ENCODE measurements around the gene DBP.

GRCh38 chr19:48603449-48603848, 33.7 kb downstream of the DBP start:
- TF ChIP-seq, protein P1, sequence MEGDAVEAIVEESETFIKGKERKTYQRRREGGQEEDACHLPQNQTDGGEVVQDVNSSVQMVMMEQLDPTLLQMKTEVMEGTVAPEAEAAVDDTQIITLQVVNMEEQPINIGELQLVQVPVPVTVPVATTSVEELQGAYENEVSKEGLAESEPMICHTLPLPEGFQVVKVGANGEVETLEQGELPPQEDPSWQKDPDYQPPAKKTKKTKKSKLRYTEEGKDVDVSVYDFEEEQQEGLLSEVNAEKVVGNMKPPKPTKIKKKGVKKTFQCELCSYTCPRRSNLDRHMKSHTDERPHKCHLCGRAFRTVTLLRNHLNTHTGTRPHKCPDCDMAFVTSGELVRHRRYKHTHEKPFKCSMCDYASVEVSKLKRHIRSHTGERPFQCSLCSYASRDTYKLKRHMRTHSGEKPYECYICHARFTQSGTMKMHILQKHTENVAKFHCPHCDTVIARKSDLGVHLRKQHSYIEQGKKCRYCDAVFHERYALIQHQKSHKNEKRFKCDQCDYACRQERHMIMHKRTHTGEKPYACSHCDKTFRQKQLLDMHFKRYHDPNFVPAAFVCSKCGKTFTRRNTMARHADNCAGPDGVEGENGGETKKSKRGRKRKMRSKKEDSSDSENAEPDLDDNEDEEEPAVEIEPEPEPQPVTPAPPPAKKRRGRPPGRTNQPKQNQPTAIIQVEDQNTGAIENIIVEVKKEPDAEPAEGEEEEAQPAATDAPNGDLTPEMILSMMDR (IDR thresholded peaks at IDR 0.05) = no peak
- TF ChIP-seq POLR2A (IDR thresholded peaks at IDR 0.05) = no peak
